ENCODE results near the gene DYNLRB1.
"Not testable (repeated sequence)": the region's sequence is repeated elsewhere in the genome, so short reads cannot be mapped to it uniquely, and the experiment has no call there.

The DYNLRB1 gene

GRCh38 chr20:34516247-34517113 is at the start of gene DYNLRB1:
Gene DYNLRB1, plus strand, starts transcription at chr20:34516422. Its CDS starts 37 bp downstream, at chr20:34516459.
- DNase-seq (ENCODE audit: low spot score), result peak; percentile 98

DNA sequence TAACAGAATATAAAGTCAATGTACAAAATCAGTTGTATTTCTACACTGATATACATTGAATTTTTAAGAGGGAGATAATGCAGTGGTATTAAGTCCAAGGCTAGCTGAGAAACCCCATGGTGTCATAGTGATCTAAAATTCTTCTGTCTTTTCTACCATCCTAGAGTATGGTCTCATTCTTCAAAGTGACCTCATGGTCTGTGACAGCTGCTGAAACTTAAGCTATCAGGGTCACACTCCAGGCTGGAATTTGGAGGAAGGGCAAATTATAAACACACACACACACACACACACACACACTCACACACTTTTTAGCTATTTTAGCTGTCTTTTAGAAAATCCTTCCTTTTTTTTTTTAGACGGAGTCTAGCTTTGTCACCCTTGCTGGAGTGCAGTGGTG is 47.3 kb upstream of the DYNLRB1 start:
- DNase-seq (ENCODE audit: low spot score), result no peak

DNA sequence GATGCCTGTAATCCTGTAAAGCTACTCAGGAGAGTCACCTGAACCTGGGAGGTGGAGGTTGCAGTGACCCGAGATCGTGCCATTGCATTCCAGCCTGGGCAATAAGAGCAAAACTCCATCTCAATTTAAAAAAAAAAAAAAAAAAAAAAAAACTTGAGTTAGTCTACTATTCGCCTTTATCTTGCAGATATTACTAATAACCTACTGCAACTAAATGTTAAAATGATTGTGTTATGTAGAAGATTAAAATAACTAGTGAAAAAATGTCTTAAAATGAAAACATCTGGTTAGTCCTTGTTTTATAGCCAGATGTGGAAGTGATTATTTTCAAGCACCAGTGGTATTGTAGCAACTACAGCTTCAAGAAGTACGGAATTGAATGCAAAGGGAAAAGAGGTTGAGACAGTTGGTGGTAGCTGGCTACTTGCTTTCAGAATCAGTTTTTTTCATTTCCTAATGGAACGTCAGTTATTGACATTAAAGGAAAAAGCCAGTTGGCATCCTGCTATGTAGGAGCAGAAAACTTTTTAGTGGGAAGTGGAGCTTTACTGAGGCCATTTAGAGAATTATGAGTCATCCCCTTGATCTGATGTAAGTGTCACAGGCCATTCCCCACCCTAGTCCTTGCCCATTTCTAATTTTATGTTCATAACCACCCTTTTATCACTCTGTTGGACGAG is 43.8 kb upstream of the DYNLRB1 start:
- peak; percentile 64 for DNase-seq (ENCODE audit: low spot score)

GRCh38 chr20:34473262-34473883 is 42.8 kb upstream of the DYNLRB1 start:
- peak; percentile 10 for DNase-seq (ENCODE audit: low spot score)

DNA sequence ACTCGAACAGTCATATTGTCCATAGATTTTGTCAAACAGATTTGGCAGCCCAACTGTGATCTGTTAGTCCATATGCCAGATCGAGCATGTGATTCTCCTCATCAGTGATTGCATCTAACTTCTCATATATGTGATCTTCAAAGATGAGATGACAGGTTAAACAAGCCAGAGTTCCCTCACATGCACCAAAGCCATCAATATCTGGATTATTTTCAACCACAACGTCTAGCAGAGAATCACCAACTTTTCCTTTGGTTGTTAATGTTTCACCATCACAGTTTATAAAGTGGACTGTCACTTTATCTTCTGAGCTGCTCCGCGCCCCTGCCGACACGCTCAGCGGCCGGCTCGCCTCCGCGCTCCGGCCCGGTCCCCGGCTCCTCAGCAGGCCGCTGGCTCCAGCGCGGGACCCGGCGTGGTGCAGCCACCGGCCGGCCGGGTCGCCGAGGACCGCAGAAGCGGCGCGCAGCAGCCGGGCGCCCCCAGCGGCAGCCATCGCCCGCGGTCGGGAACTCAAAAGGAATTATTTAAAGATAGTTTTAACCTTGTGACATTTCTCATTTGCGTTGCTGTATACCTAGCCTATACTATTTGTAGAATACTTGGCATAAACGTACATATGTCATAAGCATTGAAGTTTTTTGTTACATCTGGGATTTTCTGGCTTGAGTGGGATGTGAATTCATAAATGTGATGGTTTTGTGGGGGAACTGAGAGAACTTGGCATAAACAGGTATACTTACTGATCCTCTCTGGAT is 40.1 kb upstream of the DYNLRB1 start:
- DNase-seq (ENCODE audit: low spot score), result peak; percentile 34

DNA sequence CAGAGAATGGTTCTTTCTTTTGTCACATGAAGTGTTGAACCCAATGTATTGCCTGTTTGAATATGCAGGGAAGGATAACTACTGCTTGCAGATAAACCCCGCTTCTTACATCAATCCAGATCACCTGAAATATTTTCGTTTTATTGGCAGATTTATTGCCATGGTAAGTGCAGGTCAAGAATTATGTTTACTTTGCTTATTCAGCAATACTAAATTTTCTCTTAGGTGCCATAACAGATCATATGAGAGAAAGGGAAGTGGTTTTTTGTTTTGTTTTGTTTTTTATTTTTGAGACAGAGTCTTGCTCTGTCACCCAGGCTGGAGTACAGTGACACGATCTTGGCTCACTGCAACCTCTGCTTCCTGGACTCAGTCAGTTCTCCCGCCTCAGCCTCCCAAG is 36.6 kb upstream of the DYNLRB1 start:
- no peak for DNase-seq (ENCODE audit: low spot score)

DNA sequence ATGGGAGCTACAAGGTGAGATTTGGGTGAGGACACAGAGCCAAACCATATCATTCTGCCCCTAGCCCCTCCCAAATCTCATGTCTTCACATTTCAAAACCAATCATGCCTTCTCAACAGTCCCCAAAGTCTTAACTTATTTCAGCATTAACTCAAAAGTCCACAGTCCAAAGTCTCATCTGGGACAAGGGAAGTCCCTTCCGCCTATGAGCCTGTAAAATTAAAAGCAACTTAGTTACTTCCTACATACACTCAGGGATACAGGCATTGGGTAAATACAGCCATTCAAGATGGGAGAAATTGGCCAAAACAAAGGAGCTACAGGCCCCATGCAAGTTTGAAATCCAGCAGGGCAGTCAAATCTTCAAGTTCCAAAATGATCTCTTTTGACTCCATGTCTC is 34.1 kb upstream of the DYNLRB1 start:
- not testable (repeated sequence) for DNase-seq (ENCODE audit: low spot score)

DNA sequence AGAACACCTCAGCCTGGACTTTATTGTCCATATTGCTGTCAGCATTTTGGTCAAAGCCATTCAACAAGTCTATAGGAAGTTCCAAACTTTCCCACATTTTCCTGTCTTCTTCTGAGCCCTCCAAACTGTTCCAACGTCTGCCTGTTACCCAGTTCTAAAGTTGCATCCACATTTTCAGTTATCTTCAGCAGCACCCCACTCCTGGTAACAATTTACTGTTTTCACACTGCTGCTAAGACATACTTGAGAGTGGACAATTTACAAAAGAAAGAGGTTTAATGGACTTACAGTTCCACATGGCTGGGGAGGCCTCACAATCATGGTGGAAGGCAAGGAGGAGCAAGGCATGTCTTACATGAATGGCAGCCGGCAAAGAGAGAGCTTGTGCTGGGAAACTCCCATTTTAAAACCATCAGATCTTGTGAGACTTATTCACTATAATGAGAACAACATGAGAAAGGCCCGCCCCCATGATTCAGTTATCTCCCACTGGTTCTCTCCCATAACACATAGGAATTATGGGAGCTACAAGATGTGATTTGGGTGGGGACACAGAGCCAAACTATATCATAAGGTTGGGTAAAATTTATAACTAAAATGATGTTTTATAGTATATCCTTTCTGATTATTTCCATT is 32.5 kb upstream of the DYNLRB1 start:
- not testable (repeated sequence) for DNase-seq (ENCODE audit: low spot score)

DNA sequence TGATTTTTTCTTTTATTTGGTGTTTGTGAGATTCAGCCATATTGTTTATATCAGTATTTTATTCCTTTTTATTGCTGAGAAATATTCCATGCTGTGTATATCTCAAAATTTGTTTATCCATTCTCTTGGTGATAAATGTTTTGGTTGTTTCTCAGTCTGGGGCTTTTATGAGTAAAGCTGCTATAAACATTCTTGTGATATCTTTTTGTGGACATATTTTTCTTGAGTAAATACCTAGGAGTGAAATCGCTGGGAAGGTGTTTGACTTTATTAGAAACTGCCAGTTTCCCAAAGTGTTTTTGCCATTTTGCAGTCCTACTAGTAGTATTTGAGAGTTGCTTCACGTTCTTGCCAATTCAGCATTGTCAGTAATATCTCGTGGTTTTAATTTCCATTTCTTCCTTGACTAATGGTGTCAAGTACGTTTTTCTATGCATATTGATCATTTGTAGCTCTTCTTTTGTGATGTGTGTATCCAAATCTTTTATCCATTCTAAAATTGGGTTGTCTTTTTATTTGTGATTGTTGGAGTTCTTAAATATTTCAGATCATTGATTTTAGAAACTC is 31.1 kb upstream of the DYNLRB1 start:
- DNase-seq (ENCODE audit: low spot score), result no peak

DNA sequence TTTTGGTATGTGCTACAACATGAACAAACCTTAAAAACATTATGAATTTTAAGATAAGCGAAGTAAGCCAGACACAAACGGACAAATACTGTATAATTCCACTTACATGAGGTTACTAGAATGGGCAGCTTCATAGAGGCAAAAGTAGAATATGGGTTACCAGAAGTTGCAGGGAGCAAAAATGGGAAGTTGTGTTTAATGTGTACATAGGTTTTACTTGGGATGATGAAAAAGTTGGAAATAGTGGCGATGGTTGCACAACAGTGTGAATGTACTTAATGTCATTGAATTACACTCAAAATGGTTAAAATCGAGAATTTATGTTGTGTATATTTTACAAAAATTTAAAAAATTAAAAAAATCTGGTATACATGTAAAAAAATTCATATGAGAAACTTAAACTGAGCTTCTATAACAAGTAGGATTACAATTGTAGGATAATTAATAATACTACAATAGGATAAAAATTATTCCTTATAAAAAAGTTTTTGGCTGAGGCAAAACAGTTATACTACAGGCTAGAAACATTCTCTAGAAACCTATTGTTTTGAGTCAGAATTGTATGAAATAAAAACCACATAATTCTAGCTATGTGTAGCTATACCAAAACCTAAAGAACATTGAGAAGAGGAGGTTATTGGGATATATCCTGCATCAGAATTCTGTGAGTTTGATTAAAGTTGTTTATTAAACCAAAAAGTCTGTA is 24.8 kb upstream of the DYNLRB1 start:
- DNase-seq (ENCODE audit: low spot score), result no peak

GRCh38 chr20:34491932-34492509 is 24.2 kb upstream of the DYNLRB1 start:
- DNase-seq (ENCODE audit: low spot score), result no peak

DNA sequence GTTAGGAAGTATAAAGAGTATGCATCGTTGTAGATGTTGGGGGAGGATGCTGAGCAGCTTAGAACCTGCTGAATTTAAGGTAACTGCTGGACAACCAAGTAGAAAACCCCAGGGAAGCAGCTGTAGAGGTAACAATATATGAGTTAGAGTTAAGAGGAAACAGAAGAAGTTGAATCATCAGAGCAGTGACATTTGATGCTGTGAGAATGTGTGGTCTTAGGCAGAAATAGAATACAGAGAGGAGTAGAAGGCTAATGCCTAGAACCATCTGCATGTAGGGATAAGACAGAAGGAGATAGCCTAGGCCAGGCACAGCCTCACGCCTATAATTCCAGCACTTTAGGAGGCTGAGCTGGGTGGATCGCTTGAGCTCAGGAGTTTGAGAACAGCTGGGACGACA is 22.6 kb upstream of the DYNLRB1 start:
- DNase-seq (ENCODE audit: low spot score), result no peak

DNA sequence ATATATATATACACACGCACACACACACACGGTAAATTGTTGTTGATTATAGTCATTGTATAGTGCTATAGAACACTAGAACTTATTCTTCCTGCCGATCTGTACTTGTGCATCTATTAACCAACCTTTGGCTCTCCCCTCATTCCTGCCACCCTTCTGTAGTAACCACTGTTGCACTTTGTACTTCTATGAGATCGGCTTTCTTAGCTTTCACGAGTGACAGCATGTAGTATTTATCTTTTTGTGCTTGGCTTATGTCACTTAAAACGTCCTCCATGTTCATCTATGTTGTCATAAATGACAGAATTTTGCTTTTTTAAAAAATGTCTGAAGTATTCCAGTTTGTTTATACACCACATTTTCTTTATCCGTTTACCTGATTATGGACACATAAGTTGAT is 20.9 kb upstream of the DYNLRB1 start:
- no peak for DNase-seq (ENCODE audit: low spot score)

DNA sequence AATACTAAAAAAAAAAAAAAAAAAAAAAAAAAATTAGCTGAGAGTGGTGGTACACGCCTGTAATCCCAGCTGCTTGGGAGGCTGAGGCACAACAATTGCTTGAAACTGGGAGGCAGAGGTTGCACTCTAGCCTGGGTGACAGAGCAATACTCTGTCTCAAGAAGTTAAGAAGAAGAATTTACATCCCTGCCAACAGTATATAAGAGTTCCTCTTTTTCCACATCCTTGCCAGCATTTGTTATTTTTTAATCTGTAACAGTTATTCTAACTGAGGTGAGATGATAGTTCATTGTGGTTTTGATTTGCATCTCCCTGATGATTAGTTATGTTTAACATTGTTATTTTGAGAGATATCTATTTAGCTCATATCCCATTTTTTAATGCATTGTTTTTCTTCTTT is 20.3 kb upstream of the DYNLRB1 start:
- no peak for DNase-seq (ENCODE audit: low spot score)

GRCh38 chr20:34497596-34497995 is 18.6 kb upstream of the DYNLRB1 start:
- DNase-seq (ENCODE audit: low spot score), result not testable (repeated sequence)

GRCh38 chr20:34500823-34501222 is 15.4 kb upstream of the DYNLRB1 start:
- DNase-seq (ENCODE audit: low spot score), result no peak

DNA sequence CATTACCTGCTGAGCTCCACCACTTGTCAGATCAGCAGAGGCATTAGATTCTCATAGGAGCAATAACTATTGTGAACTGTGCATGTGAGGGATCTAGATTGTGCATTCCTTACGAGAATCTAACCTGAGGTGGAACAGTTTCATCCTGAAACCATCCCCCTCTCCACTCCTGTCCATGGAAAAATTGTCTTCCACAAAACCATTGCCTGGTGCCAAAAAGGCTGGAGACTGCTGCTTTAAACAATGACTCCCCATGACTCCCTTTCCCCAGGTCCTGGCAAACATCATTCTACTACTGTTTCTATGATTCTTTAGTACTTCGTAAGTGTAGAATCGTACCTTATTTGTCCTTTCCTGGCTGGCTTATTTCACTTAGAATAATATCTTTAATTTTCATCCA is 9.7 kb upstream of the DYNLRB1 start:
- DNase-seq (ENCODE audit: low spot score), result no peak

- DNase-seq (ENCODE audit: low spot score), result no peak
Observed at GRCh38 chr20:34507702-34508413, 8.4 kb upstream of the DYNLRB1 start.

- DNase-seq (ENCODE audit: low spot score), result no peak
Observed at GRCh38 chr20:34510575-34510974, 5.6 kb upstream of the DYNLRB1 start.

DNA sequence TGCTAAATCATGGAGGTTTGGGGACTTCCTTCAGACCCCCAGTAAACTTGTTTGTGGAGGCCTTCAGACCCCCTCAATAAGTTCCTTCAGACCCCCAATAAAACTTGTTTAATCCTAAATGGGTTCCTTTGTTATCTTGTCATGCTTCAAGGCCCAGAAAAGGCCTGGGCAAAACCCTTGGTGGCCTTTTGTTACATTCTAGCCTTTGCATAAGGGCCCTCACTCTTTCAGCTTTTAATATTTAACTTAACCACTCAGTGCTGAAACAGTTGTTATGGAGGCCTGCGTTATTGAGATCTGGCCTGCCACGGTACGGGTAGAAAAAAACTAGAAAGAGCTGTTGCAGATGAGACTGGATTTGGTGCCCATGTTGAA is 4.3 kb upstream of the DYNLRB1 start:
- DNase-seq (ENCODE audit: low spot score), result no peak
